ENCODE data around the gene ENO1. TPM values are rescaled to one million over a fixed set of nuclear protein-coding genes. Genes with fewer than 3 reads are reported as not detected.

The ENO1 gene
- total RNA-seq, 4 donors from 2014 or later = 390 to 481 (median 441) TPM

DNA sequence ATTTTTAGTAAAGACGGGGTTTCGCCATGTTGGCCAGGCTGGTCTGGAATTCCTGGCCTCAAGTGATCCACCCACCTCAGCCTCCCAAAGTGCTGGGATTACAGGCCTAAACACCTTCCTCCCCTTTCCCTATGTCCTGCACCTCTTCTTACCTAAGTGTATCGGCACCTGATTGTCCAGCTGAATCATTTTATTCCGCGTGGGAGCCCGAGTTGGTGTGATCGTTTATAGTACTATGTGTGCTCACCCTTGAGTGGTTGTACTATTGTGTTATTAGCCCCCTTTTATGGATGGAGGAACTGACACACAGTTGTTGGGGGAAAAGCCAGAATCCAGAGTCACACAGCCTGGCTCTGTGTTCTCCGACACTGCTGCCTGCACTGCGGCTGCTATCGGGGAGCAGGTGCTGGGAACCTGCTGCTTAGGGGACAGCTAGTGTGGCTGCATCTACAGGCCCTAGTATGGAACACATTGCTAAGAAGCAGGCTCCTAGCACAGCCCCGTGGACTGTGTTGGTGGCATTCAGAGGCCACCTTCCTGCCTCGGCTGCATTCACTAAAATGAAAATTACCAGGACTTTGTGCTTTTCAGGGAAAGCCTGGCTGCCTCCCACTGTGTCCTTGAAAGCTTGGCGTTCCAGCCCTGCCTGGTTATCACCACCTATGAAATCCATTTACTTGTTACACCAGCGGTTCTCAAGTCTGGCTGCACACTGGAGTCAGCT, 21.6 kb downstream of the ENO1 start:
- TF ChIP-seq, protein P1, sequence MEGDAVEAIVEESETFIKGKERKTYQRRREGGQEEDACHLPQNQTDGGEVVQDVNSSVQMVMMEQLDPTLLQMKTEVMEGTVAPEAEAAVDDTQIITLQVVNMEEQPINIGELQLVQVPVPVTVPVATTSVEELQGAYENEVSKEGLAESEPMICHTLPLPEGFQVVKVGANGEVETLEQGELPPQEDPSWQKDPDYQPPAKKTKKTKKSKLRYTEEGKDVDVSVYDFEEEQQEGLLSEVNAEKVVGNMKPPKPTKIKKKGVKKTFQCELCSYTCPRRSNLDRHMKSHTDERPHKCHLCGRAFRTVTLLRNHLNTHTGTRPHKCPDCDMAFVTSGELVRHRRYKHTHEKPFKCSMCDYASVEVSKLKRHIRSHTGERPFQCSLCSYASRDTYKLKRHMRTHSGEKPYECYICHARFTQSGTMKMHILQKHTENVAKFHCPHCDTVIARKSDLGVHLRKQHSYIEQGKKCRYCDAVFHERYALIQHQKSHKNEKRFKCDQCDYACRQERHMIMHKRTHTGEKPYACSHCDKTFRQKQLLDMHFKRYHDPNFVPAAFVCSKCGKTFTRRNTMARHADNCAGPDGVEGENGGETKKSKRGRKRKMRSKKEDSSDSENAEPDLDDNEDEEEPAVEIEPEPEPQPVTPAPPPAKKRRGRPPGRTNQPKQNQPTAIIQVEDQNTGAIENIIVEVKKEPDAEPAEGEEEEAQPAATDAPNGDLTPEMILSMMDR (IDR thresholded peaks at IDR 0.05; ENCODE audit: low read depth) = no peak

DNA sequence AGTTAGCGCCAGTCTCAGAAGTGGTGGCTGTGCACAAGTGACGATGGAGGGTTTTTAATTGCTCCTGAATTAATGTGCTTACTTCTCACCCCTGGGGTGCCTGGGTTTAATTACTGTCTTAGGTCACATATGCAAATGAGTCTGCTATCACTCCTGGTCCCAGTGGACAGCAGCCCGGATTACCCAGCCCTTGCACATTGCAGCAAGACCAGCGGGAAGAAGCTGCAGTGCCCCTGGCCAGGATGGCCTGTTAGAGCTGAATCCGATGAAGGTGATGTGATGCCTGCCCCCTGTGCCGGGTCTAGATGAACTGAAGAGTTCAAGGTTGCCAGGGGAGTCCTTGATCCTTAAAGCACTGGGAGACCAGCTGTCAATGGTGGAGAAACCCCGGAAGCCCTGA, 24.2 kb downstream of the ENO1 start:
- TF ChIP-seq, protein P1 (IDR thresholded peaks at IDR 0.05; ENCODE audit: low read depth) = no peak

DNA sequence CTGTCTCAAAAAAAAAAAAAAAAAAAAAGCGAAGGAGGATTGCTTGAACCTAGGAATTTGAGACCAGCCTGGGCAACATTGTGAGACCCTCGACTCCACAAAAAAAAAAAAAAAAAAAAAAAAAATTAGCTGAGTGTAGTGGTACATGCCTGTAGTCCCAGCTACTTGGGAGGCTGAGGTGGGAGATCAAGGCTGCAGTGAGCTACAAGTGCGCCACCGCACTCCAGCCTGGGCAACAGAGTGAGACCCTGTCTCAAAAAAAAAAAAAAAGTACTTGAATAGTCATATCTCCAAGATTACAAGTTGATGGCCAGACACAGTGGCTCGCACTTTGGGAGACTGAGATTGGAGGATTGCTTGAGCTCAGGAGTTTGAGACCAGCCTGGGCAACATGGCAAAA, 27.4 kb downstream of the ENO1 start:
- TF ChIP-seq, protein P1 (IDR thresholded peaks at IDR 0.05; ENCODE audit: low read depth) = no peak

DNA sequence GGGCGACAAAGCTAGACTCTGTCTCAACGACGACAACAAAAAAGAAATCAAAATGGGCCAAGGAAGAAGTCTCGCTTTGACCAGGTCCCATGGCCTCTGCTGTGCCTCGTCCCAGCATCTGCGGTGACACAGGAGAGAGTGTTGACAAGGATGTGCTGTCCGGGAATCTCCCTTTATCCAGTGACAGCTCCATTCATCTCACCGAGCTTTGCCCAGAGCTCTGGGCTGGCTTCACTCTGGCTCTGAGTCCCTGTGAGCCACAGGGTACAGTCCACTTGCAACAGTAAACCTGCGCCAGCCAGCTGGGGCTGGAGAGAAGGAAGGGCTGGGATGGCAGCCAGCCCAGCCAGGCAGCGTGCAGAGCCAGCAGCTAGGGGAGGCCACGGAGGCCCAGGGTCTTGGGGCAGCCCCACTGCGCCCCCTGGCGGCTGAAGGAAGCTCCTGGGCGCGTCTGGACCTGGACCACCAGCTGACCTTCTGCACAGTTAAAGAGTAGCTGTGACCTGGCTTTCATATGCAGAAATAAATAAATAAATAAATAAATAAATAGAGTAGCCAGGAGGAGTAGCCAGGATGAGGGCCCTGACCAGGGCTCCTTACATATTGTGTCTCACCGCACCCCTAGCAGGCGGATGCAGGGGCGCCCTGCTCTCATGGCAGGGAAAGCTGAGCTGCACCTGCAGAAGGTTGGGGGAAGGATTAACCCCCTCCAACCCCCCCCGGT, 29.7 kb downstream of the ENO1 start:
- TF ChIP-seq, protein P1 (IDR thresholded peaks at IDR 0.05; ENCODE audit: low read depth) = no peak

DNA sequence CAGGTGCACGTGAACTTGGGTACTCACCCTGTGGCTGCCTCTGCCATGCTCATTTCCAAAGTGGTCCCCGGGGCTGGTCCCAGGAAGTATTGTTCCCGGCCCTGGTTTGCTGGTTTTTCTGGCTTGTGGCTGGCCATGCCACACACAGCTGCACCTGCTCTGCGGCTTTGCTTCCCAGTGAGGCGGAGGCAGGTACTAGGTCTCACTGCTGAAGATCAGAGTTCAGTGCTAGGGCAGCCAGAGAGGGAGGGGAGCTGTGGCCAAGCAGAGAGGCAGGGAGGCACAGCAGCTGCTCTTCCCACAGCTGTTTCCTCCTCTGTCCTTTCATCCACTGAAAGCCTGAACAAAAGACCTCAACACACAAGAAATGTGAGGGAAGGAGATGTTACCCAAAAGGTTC, 30.5 kb downstream of the ENO1 start:
- TF ChIP-seq, protein P1 (IDR thresholded peaks at IDR 0.05; ENCODE audit: low read depth) = no peak

DNA sequence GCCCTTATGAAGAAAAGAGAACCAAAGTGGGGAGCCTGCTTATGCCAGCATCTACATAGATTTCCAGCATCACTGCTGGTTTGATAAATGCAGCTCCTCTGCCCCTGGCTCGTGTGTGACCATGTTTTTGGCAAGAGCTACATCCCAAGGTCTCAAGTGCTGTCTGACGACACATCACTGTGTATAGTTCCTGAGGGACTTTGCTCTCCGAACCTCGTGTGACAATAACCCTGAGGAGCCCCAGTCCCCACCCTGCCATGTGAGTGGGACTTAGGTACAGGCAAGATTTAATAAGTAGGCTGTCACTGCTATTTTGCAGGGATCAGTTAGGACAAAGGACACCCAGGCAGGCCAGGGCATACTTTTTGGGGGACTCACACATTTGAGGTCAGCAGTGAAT, 32.2 kb downstream of the ENO1 start:
- TF ChIP-seq, protein P1 (IDR thresholded peaks at IDR 0.05; ENCODE audit: low read depth) = no peak

Measured in subcutaneous adipose tissue (tissue), 4 donors.